GM12878 (cell line): ENCODE results near the gene MVK. TPM values are rescaled to one million over a fixed set of nuclear protein-coding genes. Genes with fewer than 3 reads are reported as not detected.

Experiments used
- ATAC-seq: fragments of 200-7000 bp; cut with Tn5 transposase; 3 replicates; pipeline ENCODE4 v1.9.1; 2020; ENCODE audit warnings: mild to moderate bottlenecking, moderate library complexity
- BruUV-seq: library from RNA; stranded (reverse); fragments of 400-500 nt; replicated peaks from 2 replicates; lab custom pipeline; 2021; lab: Mats Ljungman, UMichigan
- CTCF ChIA-PET: fragments of 300-600 bp; sonication (Branson Sonifier 250); formaldehyde crosslinking; extraction: SDS; loops from one replicate; lab custom pipeline; 2021; ENCODE audit warnings: inconsistent platforms; lab: Yijun Ruan, JAX
- POLR2A ChIA-PET: fragments of 350-600 bp; formaldehyde crosslinking; extraction: SDS; loops from one replicate; lab custom pipeline; 2021; ENCODE audit warnings: inconsistent platforms; lab: Charles Lee
- RAD21 ChIA-PET: fragments of 300-600 bp; sonication (Branson Sonifier 250); formaldehyde crosslinking; loops from one replicate; lab custom pipeline; 2023; ENCODE audit warnings: antibody characterized with exemption; ENCODE audit not compliant: unreplicated experiment; lab: Charles Lee
- SMC1A ChIA-PET: fragments of 300-600 bp; sonication (Branson Sonifier 250); formaldehyde crosslinking; loops from one replicate; lab custom pipeline; 2023; ENCODE audit not compliant: unreplicated experiment, uncharacterized antibody; lab: Charles Lee
- DNase-seq: peaks from one replicate; pipeline ENCODE4 v3.0.0-alpha.2; 2011; ENCODE audit warnings: low read depth, low spot score
- FAIRE-seq: peaks from 3 replicates; lab custom pipeline; 2011; peaks lifted over from hg19 to GRCh38; lab: Jason Lieb, UNC
- H2AFZ ChIP-seq: 2 replicates; pipeline ENCODE4 v1.6.0; 2011; ENCODE audit warnings: low read depth, low read length, control low read depth; ENCODE audit not compliant: control insufficient read depth
- H3K27ac ChIP-seq: 2 replicates; pipeline ENCODE4 v1.5.1; 2011; ENCODE audit warnings: control low read depth; ENCODE audit not compliant: control insufficient read depth, insufficient read depth
- H3K27me3 ChIP-seq, 2 experiments: replicated peaks in 1 of 2; 2 replicates each; pipeline versions ENCODE4 v1.6.0 to v1.6.1; 2011; ENCODE audit warnings: low read length in 1 of 2; ENCODE audit not compliant: control insufficient read depth in 2 of 2, insufficient read depth in 2 of 2
- H3K36me3 ChIP-seq, 2 experiments: 2 replicates each; pipeline ENCODE4 v1.5.1; 2011; ENCODE audit warnings: low read length in 1 of 2; ENCODE audit not compliant: control insufficient read depth in 2 of 2, insufficient read depth in 2 of 2
- H3K4me1 ChIP-seq: 2 replicates; pipeline ENCODE4 v1.6.1; 2011; ENCODE audit warnings: mild to moderate bottlenecking, low read length, moderate library complexity, mixed read lengths; ENCODE audit not compliant: control insufficient read depth, insufficient read depth
- H3K4me2 ChIP-seq: 2 replicates; pipeline ENCODE4 v1.6.0; 2011; ENCODE audit warnings: control low read depth; ENCODE audit not compliant: control insufficient read depth, insufficient read depth
- H3K4me3 ChIP-seq: fragments of 200-600 bp; sonication (generic); 2 replicates; pipeline ENCODE4 v1.5.1; 2016
- H3K79me2 ChIP-seq: 2 replicates; pipeline ENCODE4 v1.6.0; 2011; ENCODE audit warnings: low read length; ENCODE audit not compliant: control insufficient read depth, insufficient read depth
- H3K9ac ChIP-seq: 2 replicates; pipeline ENCODE4 v1.8.0; 2011; ENCODE audit warnings: low read length, control low read depth, mixed read lengths; ENCODE audit not compliant: control insufficient read depth, insufficient read depth
- H3K9me3 ChIP-seq: replicated peaks from 3 replicates; pipeline ENCODE4 v1.5.1; 2011; ENCODE audit warnings: mild to moderate bottlenecking, low read length; ENCODE audit not compliant: control insufficient read depth, insufficient read depth
- H4K20me1 ChIP-seq: 2 replicates; pipeline ENCODE4 v1.6.0; 2011; ENCODE audit not compliant: control insufficient read depth, insufficient read depth
- CEBPB ChIP-seq, 2 experiments: fragments of 150-350 bp in 1 of 2; IDR thresholded peaks; 2 replicates each; pipeline ENCODE4 v1.6.1; 2012 to 2014; ENCODE audit warnings: low read depth in 2 of 2, low read length in 2 of 2, borderline replicate concordance in 1 of 2, inconsistent platforms in 1 of 2
- NFYA ChIP-seq: IDR thresholded peaks from 2 replicates; pipeline ENCODE4 v1.6.1; 2011; ENCODE audit warnings: low read depth, mild to moderate bottlenecking, low read length, improper control_type of control experiment, borderline replicate concordance
- PKNOX1 ChIP-seq: fragments of 450-650 bp; IDR thresholded peaks from 2 replicates; pipeline ENCODE4 v1.6.1; 2016; ENCODE audit warnings: mild to moderate bottlenecking
- SKIL ChIP-seq: fragments of 450-650 bp; IDR thresholded peaks from 2 replicates; pipeline ENCODE4 v1.6.1; 2017; ENCODE audit warnings: mild to moderate bottlenecking, low read depth, inconsistent platforms; ENCODE audit not compliant: poor library complexity, severe bottlenecking
- ZBTB40 ChIP-seq: fragments of 450-650 bp; IDR thresholded peaks from 2 replicates; pipeline ENCODE4 v1.6.1; 2016; ENCODE audit warnings: mild to moderate bottlenecking, moderate library complexity, borderline replicate concordance
- WGBS: methylation state at CpG from one replicate; pipeline ENCODE4 v1.1.6; 2016; ENCODE audit warnings: low lambda C conversion rate; ENCODE audit not compliant: insufficient replicate concordance, insufficient coverage; ENCODE audit errors: missing lambda C conversion rate; 5-methylcytosine and 5-hydroxymethylcytosine counted together
- in situ Hi-C: fragments of 300-500 bp; cut with MboI; formaldehyde crosslinking; loops from 9 replicates; pipeline ENCODE4 v1.14.3; 2018; ENCODE audit warnings: mixed read lengths
- intact Hi-C: fragments of 100-400 bp; cut with micrococcal nuclease; formaldehyde crosslinking; loops from one replicate; pipeline ENCODE4 v1.14.2; 2022; ENCODE audit not compliant: unreplicated experiment
- polyA plus RNA-seq, 11 experiments: library from polyadenylated mRNA; depleted of rRNA in 4 of 11; unstranded in 6 of 11; stranded (reverse) in 5 of 11; fragments of >200 nt; fragmentation: Nextera tagmentation in 4 of 11; fragmentation: Illumina TruSeq in 1 of 11; extraction: Ambion mirVana in 4 of 11; extraction: Trizol in 1 of 11; gene quantifications; 1 replicate in 1 of 11; 2 replicates in 10 of 11; pipeline versions ENCODE4 v1.2.1 to v1.2.3, GENCODE V29; 2011 to 2016; ENCODE audit warnings: inconsistent platforms in 2 of 11, missing spikeins in 2 of 11, low read depth in 1 of 11
- total RNA-seq, 4 experiments: library from RNA; depleted of rRNA in 3 of 4; stranded (reverse); fragments of >200 nt in 3 of 4; fragmentation: Illumina TruSeq in 1 of 4; extraction: Trizol in 1 of 4; gene quantifications; 2 replicates each; pipeline versions ENCODE4 v1.2.1 to v1.2.3, GENCODE V29; 2013 to 2021

Gene MVK
- total and polyA plus RNA-seq, 10 of the 15 experiments (the other 5 are each of a cell fraction or from before 2014, with no cell fraction given), result 0.24 to 46.7 (median 31.9) TPM

GRCh38 chr12:109588461-109589239 is 15.1 kb downstream of the MVK start:
- H3K27me3 ChIP-seq, result no peaks in the 10 kb centered on the region
- ChIA-PET POLR2A (interaction anchor here (0.9 kb wide), 1 partner anchor 15 kb away, joined by 3 read pairs; the partner anchor contains the start of genes MMAB and MVK), CTCF (interaction anchor here (2.3 kb wide), 1 partner anchor 9 kb away, joined by 10 read pairs; no protein-coding TSS in a partner anchor), RAD21 (no interaction called here), SMC1A (no interaction called here)
- no peaks in the 10 kb centered on the region for H3K79me2 ChIP-seq
- H3K27ac ChIP-seq, result no peak overlapping the region
- in situ Hi-C loops (no loop called here), intact Hi-C loops (no loop called here)
- ATAC-seq, result no peak
- TF ChIP-seq CEBPB (IDR thresholded peaks at IDR 0.05; ENCODE audit: borderline replicate concordance in 1 of 2, low read depth in 2 of 2, low read length in 2 of 2), result no peak
- no peaks in the 10 kb centered on the region for H3K9me3 ChIP-seq
- BruUV-seq, result no TSS peak
- no peak for DNase-seq
- H2AFZ ChIP-seq, result no peak overlapping the region
- over 99% methylated on average over 26 of the region's 26 CpGs for WGBS
- H3K4me1 ChIP-seq, result no peaks in the 10 kb centered on the region
- FAIRE-seq, result no peak
- no peak overlapping the region for H3K4me2 ChIP-seq
- no peaks in the 10 kb centered on the region for H4K20me1 ChIP-seq
- peaks cover 4 to 8% of the 10 kb centered on the region in 2 experiments; a peak in 3 of 4 replicates for H3K36me3 ChIP-seq
- H3K4me3 ChIP-seq, result no peak overlapping the region
- no peak overlapping the region for H3K9ac ChIP-seq

- no peak for DNase-seq
- Histone ChIP-seq H3K4me1 (no peaks in the 10 kb centered on the region), H2AFZ (no peak overlapping the region), H3K79me2 (no peaks in the 10 kb centered on the region), H3K9ac (no peak overlapping the region), H3K4me2 (no peak overlapping the region), H4K20me1 (no peaks in the 10 kb centered on the region), H3K27ac (no peak overlapping the region), H3K9me3 (no peaks in the 10 kb centered on the region), H3K27me3 (no peaks in the 10 kb centered on the region), H3K4me3 (no peak overlapping the region), H3K36me3 (peaks cover 4 to 8% of the 10 kb centered on the region in 2 experiments; a peak in 3 of 4 replicates)
- no peak for FAIRE-seq
- ChIA-PET SMC1A (no interaction called here), RAD21 (no interaction called here), CTCF (interaction anchor here (0.6 to 2.3 kb wide), 2 partner anchors 9 to 754 kb away, joined by 3 to 10 read pairs; no protein-coding TSS in a partner anchor), POLR2A (interaction anchor here (0.9 kb wide), 1 partner anchor 16 kb away, joined by 3 read pairs; the partner anchor contains the start of genes MMAB and MVK)
- 89% methylated on average over 7 of the region's 7 CpGs for WGBS
- BruUV-seq, result no TSS peak
- intact Hi-C loops (no loop called here), in situ Hi-C loops (no loop called here)
- no peak for ATAC-seq
- TF ChIP-seq PKNOX1, result no peak
- TF ChIP-seq ZBTB40, result no peak
- no peak for TF ChIP-seq SKIL
- TF ChIP-seq NFYA, result no peak
Observed at GRCh38 chr12:109589240-109589590, 15.6 kb downstream of the MVK start.
